Neural progenitor cell (in vitro differentiated cells): Measurements from ENCODE around the gene TNFSF13.

Experiments
- CTCF ChIP-seq: fragments of 200-600 bp; sonication (generic); IDR thresholded peaks from 2 replicates; pipeline ENCODE4 v1.5.1; 2017; ENCODE audit warnings: antibody characterized with exemption, mild to moderate bottlenecking
- EZH2 ChIP-seq: fragments of 200-600 bp; sonication (generic); IDR thresholded peaks from 2 replicates; pipeline ENCODE4 v1.6.1; 2017; ENCODE audit warnings: antibody characterized with exemption, mild to moderate bottlenecking, moderate library complexity

- no peak for TF ChIP-seq CTCF
- no peak for TF ChIP-seq EZH2
Measured at GRCh38 chr17:7583253-7584109, 24.9 kb downstream of the TNFSF13 start, which contains the start of gene MPDU1.
